IMR-90 (cell line): Measurements from ENCODE around the gene FSTL5. TPM values are rescaled to one million over a fixed set of nuclear protein-coding genes. Genes with fewer than 3 reads are reported as not detected.

Experiments
- ATAC-seq: fragments of 200-7000 bp; cut with Tn5 transposase; 2 replicates; pipeline ENCODE4 v1.9.1; 2020; ENCODE audit warnings: low read depth, mild to moderate bottlenecking, moderate library complexity
- BruUV-seq: library from RNA; stranded (reverse); fragments of 400-500 nt; replicated peaks from 2 replicates; lab custom pipeline; 2021; lab: Mats Ljungman, UMichigan
- CTCF ChIA-PET: fragments of 300-600 bp; formaldehyde crosslinking; extraction: SDS; loops from one replicate; lab custom pipeline; 2021; ENCODE audit warnings: antibody characterized with exemption; lab: Yijun Ruan, JAX
- POLR2A ChIA-PET: fragments of 300-600 bp; sonication (Branson Sonifier 250); formaldehyde crosslinking; loops from one replicate; lab custom pipeline; 2022; ENCODE audit warnings: antibody characterized with exemption; ENCODE audit not compliant: unreplicated experiment; lab: Charles Lee
- DNase-seq: peaks from one replicate; pipeline ENCODE4 v3.0.0; 2013
- H2AFZ ChIP-seq: replicated peaks from 2 replicates; pipeline ENCODE3; 2013; ENCODE audit warnings: low read length, mild to moderate bottlenecking; ENCODE audit not compliant: poor library complexity
- H2AK5ac ChIP-seq: 2 replicates; pipeline ENCODE4 v1.6.1; 2013; ENCODE audit warnings: low read depth, low read length, inconsistent platforms
- H2AK9ac ChIP-seq: replicated peaks from 2 replicates; pipeline ENCODE3; 2013; ENCODE audit warnings: mild to moderate bottlenecking, low read depth, low read length, moderate library complexity; ENCODE audit not compliant: poor library complexity
- H2BK120ac ChIP-seq: 2 replicates; pipeline ENCODE4 v1.6.1; 2013; ENCODE audit warnings: low read depth, low read length, inconsistent platforms
- H2BK15ac ChIP-seq: 3 replicates; pipeline ENCODE4 v1.6.1; 2013; ENCODE audit warnings: low read depth, low read length, inconsistent platforms
- H2BK20ac ChIP-seq: 2 replicates; pipeline ENCODE4 v1.6.1; 2013; ENCODE audit warnings: low read depth, mild to moderate bottlenecking, inconsistent platforms, low read length, moderate library complexity
- H2BK5ac ChIP-seq: 2 replicates; pipeline ENCODE4 v1.6.1; 2013; ENCODE audit warnings: mild to moderate bottlenecking, low read depth, low read length, inconsistent platforms; ENCODE audit not compliant: poor library complexity, severe bottlenecking
- H3K14ac ChIP-seq: replicated peaks from 2 replicates; pipeline ENCODE4 v1.6.1; 2013; ENCODE audit warnings: low read depth, low read length, inconsistent platforms
- H3K18ac ChIP-seq: 2 replicates; pipeline ENCODE4 v1.6.1; 2013; ENCODE audit warnings: low read depth, low read length, control low read depth
- H3K23ac ChIP-seq: 2 replicates; pipeline ENCODE4 v1.6.1; 2013; ENCODE audit warnings: low read depth, low read length, inconsistent platforms
- H3K27ac ChIP-seq: 2 replicates; pipeline ENCODE4 v1.5.1; 2013; ENCODE audit warnings: mild to moderate bottlenecking, control low read depth, low read length; ENCODE audit not compliant: insufficient read depth
- H3K27me3 ChIP-seq: 2 replicates; pipeline ENCODE4 v1.6.1; 2013; ENCODE audit warnings: low read length; ENCODE audit not compliant: control insufficient read depth, insufficient read depth
- H3K36me3 ChIP-seq: 2 replicates; pipeline ENCODE4 v1.6.1; 2013; ENCODE audit warnings: low read length, mixed read lengths; ENCODE audit not compliant: control insufficient read depth, insufficient read depth
- H3K4ac ChIP-seq: 2 replicates; pipeline ENCODE4 v1.6.1; 2013; ENCODE audit warnings: low read depth, low read length, inconsistent platforms
- H3K4me1 ChIP-seq: 2 replicates; pipeline ENCODE4 v1.6.1; 2013; ENCODE audit warnings: low read length, mixed read lengths; ENCODE audit not compliant: control insufficient read depth, insufficient read depth
- H3K4me2 ChIP-seq: 2 replicates; pipeline ENCODE4 v1.6.1; 2013; ENCODE audit warnings: low read depth, mild to moderate bottlenecking, control low read depth, low read length, moderate library complexity
- H3K4me3 ChIP-seq: 2 replicates; pipeline ENCODE4 v1.5.1; 2013; ENCODE audit warnings: low read depth, mild to moderate bottlenecking, control low read depth, low read length, moderate library complexity; ENCODE audit not compliant: insufficient read depth
- H3K56ac ChIP-seq: 2 replicates; pipeline ENCODE4 v1.6.1; 2013; ENCODE audit warnings: low read length, inconsistent platforms; ENCODE audit not compliant: insufficient read depth; ENCODE audit errors: extremely low read depth
- H3K79me1 ChIP-seq, 2 experiments: 2 replicates each; pipeline ENCODE4 v1.6.1; 2013; ENCODE audit warnings: low read length in 2 of 2, inconsistent platforms in 1 of 2, low read depth in 1 of 2
- H3K9ac ChIP-seq: 2 replicates; pipeline ENCODE4 v1.6.1; 2013; ENCODE audit warnings: low read depth, low read length, control low read depth
- H3K9me1 ChIP-seq: 2 replicates; pipeline ENCODE4 v1.6.1; 2013; ENCODE audit warnings: low read length, inconsistent platforms; ENCODE audit not compliant: insufficient read depth
- H3K9me3 ChIP-seq: 2 replicates; pipeline ENCODE4 v1.6.1; 2013; ENCODE audit warnings: low read length; ENCODE audit not compliant: control insufficient read depth, insufficient read depth
- H4K20me1 ChIP-seq: 2 replicates; pipeline ENCODE4 v1.6.1; 2013; ENCODE audit warnings: low read length, inconsistent platforms; ENCODE audit not compliant: insufficient read depth
- H4K5ac ChIP-seq: 2 replicates; pipeline ENCODE4 v1.6.1; 2013; ENCODE audit warnings: mild to moderate bottlenecking, low read depth, low read length, control low read depth
- H4K8ac ChIP-seq, 2 experiments: 2 replicates each; pipeline ENCODE4 v1.6.1; 2013; ENCODE audit warnings: low read depth in 2 of 2, low read length in 2 of 2, control low read depth in 1 of 2, inconsistent platforms in 1 of 2
- H4K91ac ChIP-seq: 2 replicates; pipeline ENCODE4 v1.6.1; 2013; ENCODE audit warnings: low read depth, low read length, inconsistent platforms; ENCODE audit not compliant: insufficient read depth
- RAD21 ChIP-seq: IDR thresholded peaks from 2 replicates; pipeline ENCODE4 v1.6.1; 2012; ENCODE audit warnings: low read length, improper control_type of control experiment
- WGBS, 2 experiments: methylation state at CpG; one replicate each; pipeline versions ENCODE4 v1.1.5 to v1.1.7; 2013; ENCODE audit warnings: missing lambda C conversion rate in 2 of 2; ENCODE audit not compliant: insufficient read length in 1 of 2; ENCODE audit errors: extremely low coverage in 2 of 2; 5-methylcytosine and 5-hydroxymethylcytosine counted together
- dilution Hi-C: fragments of 300-500 bp; cut with HindIII; formaldehyde crosslinking; loops from one replicate; pipeline ENCODE4 v1.14.3; 2018; ENCODE audit warnings: low sequenced_read_pairs; ENCODE audit not compliant: unreplicated experiment
- in situ Hi-C: fragments of 300-500 bp; cut with MboI; formaldehyde crosslinking; loops from 3 replicates; pipeline ENCODE4 v1.14.3; 2019; ENCODE audit warnings: low sequenced_read_pairs, inconsistent platforms, mixed read lengths
- intact Hi-C: fragments of 100-400 bp; cut with micrococcal nuclease; formaldehyde crosslinking; loops from 2 replicates; pipeline ENCODE4 v1.10.0; 2022
- polyA plus RNA-seq, 3 experiments: library from polyadenylated mRNA; depleted of rRNA; stranded (reverse); fragments of >200 nt; gene quantifications; 2 replicates each; pipeline ENCODE4 v1.2.3, GENCODE V29; 2012; ENCODE audit warnings: low replicate concordance in 1 of 3
- total RNA-seq: library from RNA; depleted of rRNA; stranded (reverse); fragments of >200 nt; gene quantifications from 2 replicates; pipeline ENCODE4 v1.2.3, GENCODE V29; 2012
- TF ChIP-seq, protein P1 (sequence below): fragments of 150-350 bp; IDR thresholded peaks from 2 replicates; pipeline ENCODE4 v1.6.1; 2016; ENCODE audit warnings: low read depth, mild to moderate bottlenecking, low read length, moderate library complexity, borderline replicate concordance

Gene FSTL5
- total and polyA plus RNA-seq, 2 of the 4 experiments (the other 2 are of a cell fraction) = under 0.01 TPM; not detected in 1

DNA sequence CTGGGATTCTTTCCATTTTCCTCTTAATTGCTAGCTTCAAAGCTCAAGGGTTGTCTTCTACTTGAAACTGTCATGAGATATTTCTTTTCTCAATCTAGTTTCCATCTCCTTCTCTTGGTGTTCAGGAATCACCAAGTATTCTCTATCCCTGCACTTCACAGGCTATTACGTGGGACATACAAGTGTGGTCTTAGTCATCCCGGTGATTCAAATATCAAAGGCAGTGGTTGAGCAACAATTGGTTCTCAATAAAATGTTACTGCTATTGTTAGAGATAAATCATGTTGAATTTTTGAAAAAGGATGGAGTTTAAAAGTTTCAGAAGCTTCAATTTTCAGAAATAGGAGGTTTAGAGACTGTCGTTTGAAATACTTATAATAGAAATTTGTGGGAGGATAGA is 812.9 kb downstream of the FSTL5 start:
- no peak overlapping the region for H2BK5ac ChIP-seq
- H3K9me1 ChIP-seq = no peaks in the 10 kb centered on the region
- H2BK20ac ChIP-seq = no peak overlapping the region
- H3K9me3 ChIP-seq = peaks cover 3% of the 10 kb centered on the region
- CTCF ChIA-PET = interaction anchor here (0.6 kb wide), 1 partner anchor 597 kb away, joined by 4 read pairs; no protein-coding TSS in a partner anchor
- no peak overlapping the region for H2AK5ac ChIP-seq
- H3K4ac ChIP-seq = no peak overlapping the region
- DNase-seq (no peak), ATAC-seq (no peak)
- no peak overlapping the region for H3K56ac ChIP-seq
- no peak overlapping the region for H2BK15ac ChIP-seq
- intact Hi-C loops = no loop called here
- H3K27ac ChIP-seq = no peak overlapping the region
- no peak overlapping the region for H3K9ac ChIP-seq
- in situ Hi-C loops = no loop called here
- no peak overlapping the region for H3K4me2 ChIP-seq
- H3K4me1 ChIP-seq = no peaks in the 10 kb centered on the region
- H3K79me1 ChIP-seq = no peaks in the 10 kb centered on the region
- BruUV-seq = no TSS peak
- no peaks in the 10 kb centered on the region for H3K27me3 ChIP-seq
- TF ChIP-seq, protein P1, sequence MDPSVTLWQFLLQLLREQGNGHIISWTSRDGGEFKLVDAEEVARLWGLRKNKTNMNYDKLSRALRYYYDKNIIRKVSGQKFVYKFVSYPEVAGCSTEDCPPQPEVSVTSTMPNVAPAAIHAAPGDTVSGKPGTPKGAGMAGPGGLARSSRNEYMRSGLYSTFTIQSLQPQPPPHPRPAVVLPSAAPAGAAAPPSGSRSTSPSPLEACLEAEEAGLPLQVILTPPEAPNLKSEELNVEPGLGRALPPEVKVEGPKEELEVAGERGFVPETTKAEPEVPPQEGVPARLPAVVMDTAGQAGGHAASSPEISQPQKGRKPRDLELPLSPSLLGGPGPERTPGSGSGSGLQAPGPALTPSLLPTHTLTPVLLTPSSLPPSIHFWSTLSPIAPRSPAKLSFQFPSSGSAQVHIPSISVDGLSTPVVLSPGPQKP = no peak
- TF ChIP-seq RAD21 = no peak
- no peak overlapping the region for H3K14ac ChIP-seq
- H4K5ac ChIP-seq = no peak overlapping the region
- no peaks in the 10 kb centered on the region for H4K20me1 ChIP-seq
- H2AK9ac ChIP-seq = no peak overlapping the region
- H3K36me3 ChIP-seq = no peaks in the 10 kb centered on the region
- no peak overlapping the region for H4K8ac ChIP-seq
- POLR2A ChIA-PET = no interaction called here
- no peak overlapping the region for H3K23ac ChIP-seq
- dilution Hi-C loops = no loop called here
- no peak overlapping the region for H3K18ac ChIP-seq
- H2AFZ ChIP-seq = no peak overlapping the region
- H2BK120ac ChIP-seq = no peak overlapping the region
- no peak overlapping the region for H4K91ac ChIP-seq
- WGBS, 2 experiments = 33% methylated on average over 1 of the region's 3 CpGs; no CpG with 5 or more reads in 1 of the 2 experiments
- H3K4me3 ChIP-seq = no peak overlapping the region
